GM12801 (cell line): ENCODE results near the gene LRIT1.

Experiments used
- CTCF ChIP-seq: IDR thresholded peaks from one replicate; pipeline ENCODE4 v1.5.1; 2011; ENCODE audit warnings: control low read depth; ENCODE audit not compliant: insufficient read length; ENCODE audit errors: extremely low read depth

Gene LRIT1

GRCh38 chr10:84221916-84222315 is 19.4 kb downstream of the LRIT1 start:
- no peak for TF ChIP-seq CTCF

- no peak for TF ChIP-seq CTCF
These were observed 23.6 kb downstream of the LRIT1 start for GRCh38 chr10:84217746-84218145.

- no peak for TF ChIP-seq CTCF
These were observed 24.5 kb downstream of the LRIT1 start for GRCh38 chr10:84216834-84217233.

GRCh38 chr10:84214612-84215235 is 26.6 kb downstream of the LRIT1 start:
- TF ChIP-seq CTCF: no peak

GRCh38 chr10:84214046-84214572 is 27.2 kb downstream of the LRIT1 start:
- TF ChIP-seq CTCF: no peak

- no peak for TF ChIP-seq CTCF
These were observed 28.3 kb downstream of the LRIT1 start for GRCh38 chr10:84213076-84213475.

- no peak for TF ChIP-seq CTCF
These were observed 29.3 kb downstream of the LRIT1 start for GRCh38 chr10:84212014-84212413.
